Endodermal cell (in vitro differentiated cells): ENCODE results near the gene IRGQ. TPM values are rescaled to one million over a fixed set of nuclear protein-coding genes. Genes with fewer than 3 reads are reported as not detected.
A peak's percentile ranks its signal among the peaks of the same experiment; 100 is the strongest.

Experiments
- DNase-seq: peaks from one replicate; pipeline ENCODE4 v3.0.0-alpha.2; 2017
- H3K27ac ChIP-seq: 2 replicates; pipeline ENCODE4 v1.5.1; 2013; ENCODE audit warnings: mild to moderate bottlenecking, low read depth, low read length, moderate library complexity
- H3K27me3 ChIP-seq: 2 replicates; pipeline ENCODE4 v1.6.1; 2013; ENCODE audit warnings: mild to moderate bottlenecking, low read length, moderate library complexity; ENCODE audit not compliant: insufficient read depth, control insufficient read depth, poor library complexity, severe bottlenecking
- H3K36me3 ChIP-seq: 2 replicates; pipeline ENCODE4 v1.7.0; 2013; ENCODE audit warnings: mild to moderate bottlenecking, low read length, moderate library complexity; ENCODE audit not compliant: control insufficient read depth, insufficient read depth
- H3K4me1 ChIP-seq: one replicate; pipeline ENCODE4 v1.7.0; 2013; ENCODE audit warnings: low read length; ENCODE audit not compliant: control insufficient read depth, insufficient read depth
- H3K4me3 ChIP-seq: 2 replicates; pipeline ENCODE4 v1.5.1; 2013; ENCODE audit warnings: mild to moderate bottlenecking, low read length, moderate library complexity
- H3K9ac ChIP-seq: 2 replicates; pipeline ENCODE4 v1.6.1; 2013; ENCODE audit warnings: mild to moderate bottlenecking, low read length, moderate library complexity; ENCODE audit not compliant: poor library complexity, severe bottlenecking; ENCODE audit errors: extremely low read depth
- H3K9me3 ChIP-seq: 2 replicates; pipeline ENCODE4 v1.6.1; 2013; ENCODE audit warnings: mild to moderate bottlenecking, low read length, moderate library complexity; ENCODE audit not compliant: control insufficient read depth
- H3K27ac Mint-ChIP-seq: 2 replicates; pipeline ENCODE4 v1.8.0; 2020; ENCODE audit warnings: mixed read lengths
- H3K27me3 Mint-ChIP-seq: 2 replicates; pipeline ENCODE4 v1.8.0; 2021; ENCODE audit warnings: mild to moderate bottlenecking, mixed read lengths; ENCODE audit not compliant: insufficient read depth
- H3K36me3 Mint-ChIP-seq: 2 replicates; pipeline ENCODE4 v1.8.0; 2020; ENCODE audit warnings: low read depth, mixed read lengths
- H3K4me1 Mint-ChIP-seq: 2 replicates; pipeline ENCODE4 v1.8.0; 2020; ENCODE audit warnings: mixed read lengths
- H3K4me3 Mint-ChIP-seq: 2 replicates; pipeline ENCODE4 v1.8.0; 2020; ENCODE audit warnings: mild to moderate bottlenecking, moderate library complexity, mixed read lengths
- H3K9me3 Mint-ChIP-seq: 2 replicates; pipeline ENCODE4 v1.8.0; 2020; ENCODE audit warnings: mild to moderate bottlenecking, mixed read lengths
- WGBS, 2 experiments: methylation state at CpG; one replicate each; pipeline versions ENCODE4 v1.1.5 to v1.1.7; 2013; ENCODE audit warnings: missing lambda C conversion rate in 2 of 2, mixed read lengths in 1 of 2; ENCODE audit not compliant: insufficient coverage in 1 of 2, insufficient read length in 1 of 2; 5-methylcytosine and 5-hydroxymethylcytosine counted together
- total RNA-seq, 2 donors: library from RNA; stranded (reverse); fragmentation: NEBNext Ultra II Directional in 1 of 2; extraction: Animal tissue kit (Norgen Biotek cat#: 25700) in 1 of 2; gene quantifications; 2 replicates in 1 of 2; 3 replicates in 1 of 2; pipeline ENCODE4 v1.2.1, GENCODE V29; 2021
- TF ChIP-seq, protein P1 (sequence below): fragments of 200-600 bp; sonication (generic); conservative IDR thresholded peaks from 2 replicates; pipeline ENCODE4 v1.5.0; 2021; ENCODE audit warnings: antibody characterized with exemption, mild to moderate bottlenecking

Gene IRGQ
- total RNA-seq, 2 donors from 2014 or later = 39.7 to 46.0 TPM

DNA sequence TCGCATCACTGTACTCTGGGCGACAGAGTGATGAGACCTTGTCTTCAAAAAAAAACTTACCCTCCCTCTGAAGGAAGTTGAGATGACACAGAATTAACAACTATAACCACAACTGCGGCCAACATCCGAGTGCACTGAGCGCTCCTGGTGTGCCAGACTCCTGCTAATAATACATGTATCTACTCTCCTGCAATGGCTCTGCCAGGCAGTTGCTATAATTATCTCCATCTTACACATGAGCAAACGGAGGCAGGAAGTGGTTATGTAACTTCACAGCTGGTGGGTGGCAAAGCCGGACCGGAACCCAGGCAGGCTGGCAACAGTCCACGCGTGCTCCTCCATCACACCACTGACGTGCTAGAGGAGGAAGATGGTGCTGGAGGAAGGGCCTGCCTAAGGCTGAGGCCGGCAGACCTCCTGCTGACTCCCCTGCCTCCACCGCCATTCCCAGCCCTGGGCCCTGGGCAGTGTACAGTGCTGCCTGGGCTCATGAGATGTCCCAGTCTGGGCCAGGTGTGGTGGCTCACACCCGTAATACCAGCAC is 33.2 kb downstream of the IRGQ start:
- Mint-ChIP-seq H3K27me3 (no peaks in the 10 kb centered on the region), H3K36me3 (peaks cover 39% of the 10 kb centered on the region), H3K4me3 (no peak overlapping the region), H3K4me1 (no peaks in the 10 kb centered on the region), H3K9me3 (no peaks in the 10 kb centered on the region), H3K27ac (no peak overlapping the region)
- Histone ChIP-seq H3K4me3 (no peak overlapping the region), H3K4me1 (no peaks in the 10 kb centered on the region), H3K9me3 (no peaks in the 10 kb centered on the region), H3K36me3 (peaks cover 11% of the 10 kb centered on the region), H3K27ac (no peak overlapping the region), H3K9ac (no peak overlapping the region), H3K27me3 (no peaks in the 10 kb centered on the region)
- WGBS, 2 experiments = 97 to 98% methylated on average over 7 to 14 of the region's 14 CpGs
- DNase-seq = no peak
- TF ChIP-seq, protein P1, sequence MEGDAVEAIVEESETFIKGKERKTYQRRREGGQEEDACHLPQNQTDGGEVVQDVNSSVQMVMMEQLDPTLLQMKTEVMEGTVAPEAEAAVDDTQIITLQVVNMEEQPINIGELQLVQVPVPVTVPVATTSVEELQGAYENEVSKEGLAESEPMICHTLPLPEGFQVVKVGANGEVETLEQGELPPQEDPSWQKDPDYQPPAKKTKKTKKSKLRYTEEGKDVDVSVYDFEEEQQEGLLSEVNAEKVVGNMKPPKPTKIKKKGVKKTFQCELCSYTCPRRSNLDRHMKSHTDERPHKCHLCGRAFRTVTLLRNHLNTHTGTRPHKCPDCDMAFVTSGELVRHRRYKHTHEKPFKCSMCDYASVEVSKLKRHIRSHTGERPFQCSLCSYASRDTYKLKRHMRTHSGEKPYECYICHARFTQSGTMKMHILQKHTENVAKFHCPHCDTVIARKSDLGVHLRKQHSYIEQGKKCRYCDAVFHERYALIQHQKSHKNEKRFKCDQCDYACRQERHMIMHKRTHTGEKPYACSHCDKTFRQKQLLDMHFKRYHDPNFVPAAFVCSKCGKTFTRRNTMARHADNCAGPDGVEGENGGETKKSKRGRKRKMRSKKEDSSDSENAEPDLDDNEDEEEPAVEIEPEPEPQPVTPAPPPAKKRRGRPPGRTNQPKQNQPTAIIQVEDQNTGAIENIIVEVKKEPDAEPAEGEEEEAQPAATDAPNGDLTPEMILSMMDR = no peak

DNA sequence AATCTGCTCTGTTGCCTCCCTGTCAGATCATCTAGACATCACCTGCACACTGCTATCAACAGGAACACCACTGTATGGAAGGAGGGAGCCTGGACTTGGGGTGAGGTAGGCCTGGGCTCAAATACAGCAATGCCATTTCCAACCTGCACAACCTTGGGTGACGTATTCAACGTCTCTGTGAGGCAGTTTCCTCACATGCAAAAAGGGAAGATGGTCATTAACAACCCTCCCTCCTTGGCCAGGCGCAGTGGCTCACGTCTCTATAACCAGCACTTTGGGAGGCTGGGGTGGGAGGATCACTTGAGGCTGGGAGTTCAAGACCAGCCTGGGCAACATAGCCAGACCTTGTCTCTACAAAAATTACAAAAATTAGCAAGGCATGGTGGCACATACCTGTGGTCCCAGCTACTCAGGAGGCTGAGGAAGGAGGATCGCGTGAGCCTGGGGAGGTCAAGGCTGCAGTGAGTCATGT is 33.7 kb downstream of the IRGQ start:
- H3K36me3 ChIP-seq = peaks cover 11% of the 10 kb centered on the region
- no peak for DNase-seq
- no peaks in the 10 kb centered on the region for H3K4me1 ChIP-seq
- WGBS, 2 experiments = 90 to 99% methylated on average over 2 to 6 of the region's 6 CpGs
- Mint-ChIP-seq H3K4me1 (no peaks in the 10 kb centered on the region), H3K27ac (no peak overlapping the region), H3K9me3 (no peaks in the 10 kb centered on the region), H3K36me3 (peaks cover 42% of the 10 kb centered on the region), H3K4me3 (no peak overlapping the region), H3K27me3 (no peaks in the 10 kb centered on the region)
- TF ChIP-seq, protein P1 = no peak
- no peak overlapping the region for H3K4me3 ChIP-seq
- H3K9me3 ChIP-seq = no peaks in the 10 kb centered on the region
- H3K9ac ChIP-seq = no peak overlapping the region
- no peak overlapping the region for H3K27ac ChIP-seq
- no peaks in the 10 kb centered on the region for H3K27me3 ChIP-seq

- Mint-ChIP-seq H3K9me3 (no peaks in the 10 kb centered on the region), H3K4me1 (no peaks in the 10 kb centered on the region), H3K27me3 (no peaks in the 10 kb centered on the region), H3K36me3 (peaks cover 43% of the 10 kb centered on the region), H3K27ac (peak overlapping the region; percentile 37), H3K4me3 (no peak overlapping the region)
- no peaks in the 10 kb centered on the region for H3K9me3 ChIP-seq
- WGBS, 2 experiments = 95 to 96% methylated on average over 11 to 12 of the region's 12 CpGs
- no peaks in the 10 kb centered on the region for H3K4me1 ChIP-seq
- H3K36me3 ChIP-seq = peaks cover 11% of the 10 kb centered on the region
- TF ChIP-seq, protein P1 = no peak
- DNase-seq = no peak
- no peak overlapping the region for H3K27ac ChIP-seq
- H3K27me3 ChIP-seq = no peaks in the 10 kb centered on the region
- no peak overlapping the region for H3K9ac ChIP-seq
- no peak overlapping the region for H3K4me3 ChIP-seq
Measured at GRCh38 chr19:43561139-43561970, 34.6 kb downstream of the IRGQ start.
